Duodenal mucosa (tissue), 2 donors: Measurements from ENCODE around the gene PADI2.
A peak's percentile ranks its signal among the peaks of the same experiment; 100 is the strongest.

ENCODE experiments used
- H3K27ac ChIP-seq: one replicate; pipeline ENCODE4 v1.7.0; 2013; ENCODE audit warnings: low read depth, low read length
- H3K27me3 ChIP-seq, 2 donors: one replicate each; pipeline ENCODE4 v1.7.0; 2013; ENCODE audit warnings: low read length in 2 of 2, control low read depth in 1 of 2; ENCODE audit not compliant: insufficient read depth in 2 of 2, control insufficient read depth in 1 of 2
- H3K36me3 ChIP-seq, 2 donors: one replicate each; pipeline ENCODE4 v1.7.0; 2013; ENCODE audit warnings: low read length in 2 of 2, control low read depth in 1 of 2; ENCODE audit not compliant: insufficient read depth in 2 of 2, control insufficient read depth in 1 of 2
- H3K4me1 ChIP-seq, 2 donors: one replicate each; pipeline ENCODE4 v1.7.0; 2013; ENCODE audit warnings: low read length in 2 of 2, control low read depth in 1 of 2; ENCODE audit not compliant: insufficient read depth in 2 of 2, control insufficient read depth in 1 of 2
- H3K4me3 ChIP-seq, 2 donors: one replicate each; pipeline ENCODE4 v1.7.0; 2013; ENCODE audit warnings: low read length in 2 of 2, low read depth in 1 of 2
- H3K9ac ChIP-seq, 2 donors: one replicate each; pipeline ENCODE4 v1.7.0; 2013; ENCODE audit warnings: low read length in 2 of 2, low read depth in 1 of 2
- H3K9me3 ChIP-seq, 2 donors: one replicate each; pipeline ENCODE4 v1.7.0; 2013; ENCODE audit warnings: low read length in 2 of 2, control low read depth in 1 of 2; ENCODE audit not compliant: control insufficient read depth in 1 of 2

PADI2 gene

DNA sequence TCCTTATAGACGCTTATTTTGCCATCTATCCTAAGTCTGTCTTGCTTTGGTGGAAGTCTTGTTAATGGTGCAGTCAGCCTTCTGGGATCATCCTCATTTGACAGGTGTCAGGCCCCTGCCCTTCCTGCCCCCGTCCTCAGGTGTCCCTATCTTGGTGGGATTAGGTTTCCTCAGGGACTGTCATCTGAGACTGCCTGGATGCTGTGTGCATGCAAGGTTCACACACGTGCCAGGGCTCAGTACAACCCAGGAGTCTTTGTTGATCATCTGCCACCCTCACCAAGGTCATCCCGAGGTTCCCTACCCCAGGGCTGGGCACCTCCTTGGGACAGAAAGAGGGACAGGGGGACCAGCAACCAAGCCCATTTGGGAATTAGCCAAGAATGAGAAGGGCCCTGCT is 18.0 kb downstream of the PADI2 start:
- Histone ChIP-seq H3K4me3 (no peak overlapping the region), H3K9ac (no peak overlapping the region), H3K27ac (no peak overlapping the region), H3K9me3 (no peaks in the 10 kb centered on the region), H3K4me1 (peaks cover 7 to 10% of the 10 kb centered on the region in 2 donors), H3K27me3 (no peaks in the 10 kb centered on the region), H3K36me3 (no peaks in the 10 kb centered on the region)

DNA sequence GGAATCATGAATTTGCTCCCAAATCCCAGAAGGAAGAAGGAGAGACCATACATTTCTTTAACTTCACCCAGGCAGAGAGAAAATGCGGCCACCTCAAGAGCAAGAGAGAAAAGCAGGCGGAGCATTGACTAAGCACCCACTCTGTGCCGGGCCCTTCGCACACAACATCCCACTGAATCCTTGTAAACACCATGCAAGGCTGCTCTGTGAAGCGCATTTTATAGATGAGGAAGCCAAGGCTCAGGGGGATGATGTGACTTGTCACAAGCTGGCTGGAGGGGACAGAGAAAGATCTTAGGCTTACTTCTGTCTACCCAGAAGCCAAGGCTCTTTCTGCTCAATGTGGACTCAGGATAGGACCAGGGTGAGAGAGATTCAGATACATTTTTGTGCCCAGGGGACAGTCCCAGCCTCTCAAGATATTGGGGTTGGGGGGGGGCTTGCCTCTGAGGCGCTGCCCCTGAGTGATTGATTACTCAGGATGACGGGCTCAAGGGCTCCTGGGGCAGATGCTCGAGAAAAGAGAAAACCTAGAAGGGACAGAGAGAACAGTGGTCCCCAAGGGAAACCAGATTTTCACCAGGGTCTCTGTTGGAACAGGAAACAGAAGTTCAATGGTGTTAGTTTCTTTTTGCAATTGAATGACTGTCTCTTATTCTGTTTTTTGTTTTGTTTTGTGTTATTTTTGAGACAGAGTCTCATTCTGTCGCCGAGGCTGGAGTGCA is 19.5 kb downstream of the PADI2 start:
- no peak overlapping the region for H3K4me3 ChIP-seq
- H3K9ac ChIP-seq: no peak overlapping the region
- no peak overlapping the region for H3K27ac ChIP-seq

DNA sequence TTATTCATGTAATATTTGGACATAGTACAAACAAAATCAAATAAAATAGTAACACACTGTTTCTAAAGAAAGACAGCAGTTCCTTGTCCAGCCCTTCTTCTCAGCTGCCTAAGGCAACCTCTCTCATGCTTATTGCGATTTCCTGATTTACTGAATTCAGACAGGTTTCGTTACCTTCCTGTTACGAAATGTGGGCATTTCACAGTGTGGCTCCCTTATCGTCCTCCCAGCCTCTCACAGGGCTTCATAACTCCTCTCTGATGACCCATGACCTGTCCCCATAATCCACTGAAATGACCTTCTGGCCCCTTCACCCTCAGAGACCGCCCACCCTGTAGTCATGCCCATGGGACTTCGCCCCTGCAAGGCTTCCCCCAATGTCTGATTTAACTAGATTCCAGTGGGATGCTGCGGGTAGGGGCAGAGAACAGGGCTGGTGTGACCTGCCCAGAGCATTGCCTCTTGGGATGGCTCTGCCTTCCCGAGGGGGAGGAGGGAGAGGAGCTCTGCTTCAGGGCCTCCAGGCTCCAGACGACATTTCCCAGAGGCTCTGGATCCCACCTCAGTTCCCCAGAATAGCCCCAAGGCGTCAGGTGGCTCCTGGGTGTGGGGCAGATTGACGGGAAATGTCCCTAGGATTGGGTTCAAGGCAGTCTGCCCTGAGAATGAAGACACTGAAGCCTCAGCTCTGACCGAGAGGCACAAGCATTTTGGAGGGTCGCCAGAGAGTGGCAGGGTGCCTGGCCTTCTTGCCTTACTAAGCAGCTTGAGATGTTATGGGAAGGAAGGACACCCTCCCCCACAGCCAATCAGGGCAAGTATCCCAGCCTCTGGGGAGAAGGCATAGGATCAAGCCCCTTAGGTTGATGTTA is 20.6 kb downstream of the PADI2 start:
- Histone ChIP-seq H3K27me3 (no peaks in the 10 kb centered on the region), H3K4me3 (no peak overlapping the region), H3K9ac (no peak overlapping the region), H3K9me3 (no peaks in the 10 kb centered on the region), H3K4me1 (peaks cover 7 to 10% of the 10 kb centered on the region in 2 donors), H3K36me3 (no peaks in the 10 kb centered on the region), H3K27ac (peak overlapping the region; percentile 43)

More for the DNA sequence above, 19.5 kb downstream of the PADI2 start:
- H3K27me3 ChIP-seq: no peaks in the 10 kb centered on the region
- H3K36me3 ChIP-seq: no peaks in the 10 kb centered on the region
- H3K9me3 ChIP-seq: no peaks in the 10 kb centered on the region
- H3K4me1 ChIP-seq: peaks cover 7 to 10% of the 10 kb centered on the region in 2 donors

DNA sequence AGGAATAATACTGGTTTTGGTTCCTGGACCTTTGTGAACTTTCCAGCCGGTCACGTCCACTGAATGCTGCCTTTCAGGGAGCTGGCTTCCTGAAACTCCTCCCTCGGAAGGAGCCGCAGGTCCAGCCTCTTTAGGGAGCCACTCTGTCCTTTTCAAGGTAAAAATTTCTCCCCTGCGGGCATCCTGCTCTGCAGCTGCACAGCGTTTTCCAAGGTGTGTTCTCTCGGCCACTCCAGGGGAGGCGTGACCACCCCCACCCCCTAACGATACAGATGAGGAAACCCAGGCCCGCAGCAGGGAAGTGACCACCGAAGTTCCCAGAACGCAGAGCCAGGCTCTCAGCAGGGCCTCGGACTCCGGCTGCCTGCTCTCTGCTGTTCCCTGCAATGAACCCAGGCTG is 21.5 kb downstream of the PADI2 start:
- Histone ChIP-seq H3K9me3 (no peaks in the 10 kb centered on the region), H3K9ac (no peak overlapping the region), H3K36me3 (no peaks in the 10 kb centered on the region), H3K4me1 (peaks cover 7 to 10% of the 10 kb centered on the region in 2 donors), H3K27ac (no peak overlapping the region), H3K4me3 (no peak overlapping the region), H3K27me3 (no peaks in the 10 kb centered on the region)

DNA sequence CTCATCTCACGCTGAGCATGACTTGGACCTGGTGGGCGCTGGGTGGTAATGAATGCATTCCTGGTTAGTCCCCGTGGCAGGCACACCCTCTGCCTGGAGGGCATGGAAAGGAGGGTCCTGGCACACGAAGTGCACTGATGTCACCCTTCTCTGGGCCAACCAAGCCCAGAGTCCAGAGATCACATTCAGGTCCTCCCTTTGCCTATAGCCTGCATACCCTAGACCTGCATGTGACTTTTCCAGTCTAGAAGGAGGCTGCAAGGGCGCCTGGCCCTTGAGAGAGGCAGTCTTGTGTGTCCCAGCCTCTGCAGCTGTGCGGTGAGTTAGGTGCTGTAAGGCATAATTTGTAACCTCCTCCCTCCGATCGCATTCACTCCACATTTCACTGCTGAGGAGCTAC is 22.1 kb downstream of the PADI2 start:
- Histone ChIP-seq H3K4me1 (peaks cover 7 to 10% of the 10 kb centered on the region in 2 donors), H3K9me3 (no peaks in the 10 kb centered on the region), H3K4me3 (no peak overlapping the region), H3K36me3 (no peaks in the 10 kb centered on the region), H3K9ac (no peak overlapping the region), H3K27ac (no peak overlapping the region), H3K27me3 (no peaks in the 10 kb centered on the region)

DNA sequence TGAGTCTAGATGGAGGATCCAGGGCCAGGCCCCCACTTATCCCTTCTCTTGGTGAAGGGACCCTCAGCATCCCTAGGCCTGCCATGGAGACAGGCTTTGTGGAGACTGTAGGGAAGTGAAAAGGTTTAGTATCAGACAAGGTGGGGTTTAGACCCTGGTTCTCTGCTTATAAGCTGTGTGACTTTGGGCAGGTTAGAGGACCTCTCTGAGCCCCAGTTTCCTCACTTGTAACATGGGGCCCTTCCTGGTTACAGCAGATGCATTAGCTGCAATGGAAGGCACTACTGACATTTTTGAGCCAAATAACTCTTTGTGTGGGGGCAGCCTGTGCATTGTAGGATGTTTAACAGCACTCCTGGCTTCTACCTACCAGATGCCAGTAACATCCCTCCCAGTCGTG is 22.7 kb downstream of the PADI2 start:
- H3K4me1 ChIP-seq: peaks cover 7 to 10% of the 10 kb centered on the region in 2 donors

DNA sequence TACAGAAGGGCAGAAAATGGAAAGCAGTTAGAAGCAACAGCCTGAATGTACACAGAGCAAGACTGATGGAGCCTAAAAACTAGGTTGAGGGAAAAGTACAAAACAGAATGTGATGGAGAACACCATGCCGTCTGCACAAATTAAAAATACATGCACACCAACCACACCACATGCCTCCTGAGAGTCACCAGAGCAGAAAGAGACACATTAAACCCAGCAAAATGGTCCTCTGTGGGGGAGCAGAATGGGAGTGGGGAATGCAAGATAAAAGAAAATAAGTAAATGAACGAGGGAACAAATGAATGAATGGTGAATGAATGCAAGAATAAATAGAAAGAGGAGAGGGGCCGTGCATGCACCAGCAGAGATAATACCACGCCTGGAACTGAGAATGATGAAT is 24.1 kb downstream of the PADI2 start:
- Histone ChIP-seq H3K9ac (no peak overlapping the region), H3K4me1 (peaks cover 7 to 10% of the 10 kb centered on the region in 2 donors), H3K27me3 (no peaks in the 10 kb centered on the region)

More for the DNA sequence above, 22.7 kb downstream of the PADI2 start:
- Histone ChIP-seq H3K4me3 (no peak overlapping the region), H3K9me3 (no peaks in the 10 kb centered on the region), H3K36me3 (no peaks in the 10 kb centered on the region), H3K27me3 (no peaks in the 10 kb centered on the region), H3K9ac (no peak overlapping the region), H3K27ac (no peak overlapping the region)

DNA sequence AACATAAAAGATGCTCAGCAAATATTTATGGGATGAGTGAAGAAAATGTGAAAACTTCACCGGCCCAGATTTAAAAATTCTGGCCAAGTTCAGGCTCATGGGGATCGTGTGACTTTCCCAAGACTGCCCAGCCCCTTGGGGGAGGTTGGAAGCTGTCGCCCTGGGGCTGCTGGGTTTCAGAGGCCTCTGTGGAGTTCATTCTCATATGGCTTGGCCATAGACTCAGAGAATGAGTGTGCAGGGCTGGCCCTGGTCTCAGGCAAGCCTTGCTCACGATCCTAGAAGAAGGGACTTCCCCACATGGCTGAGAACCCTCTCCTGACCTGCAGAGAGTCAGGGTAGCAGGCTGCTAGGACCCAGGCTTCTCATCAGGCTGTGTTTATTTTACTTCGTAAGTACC is 24.6 kb downstream of the PADI2 start:
- Histone ChIP-seq H3K4me3 (no peak overlapping the region), H3K9me3 (no peaks in the 10 kb centered on the region), H3K4me1 (peaks cover 7 to 10% of the 10 kb centered on the region in 2 donors), H3K27me3 (no peaks in the 10 kb centered on the region), H3K27ac (no peak overlapping the region), H3K36me3 (no peaks in the 10 kb centered on the region), H3K9ac (no peak overlapping the region)

More for the DNA sequence above, 24.1 kb downstream of the PADI2 start:
- Histone ChIP-seq H3K4me3 (no peak overlapping the region), H3K36me3 (no peaks in the 10 kb centered on the region), H3K27ac (no peak overlapping the region), H3K9me3 (no peaks in the 10 kb centered on the region)

DNA sequence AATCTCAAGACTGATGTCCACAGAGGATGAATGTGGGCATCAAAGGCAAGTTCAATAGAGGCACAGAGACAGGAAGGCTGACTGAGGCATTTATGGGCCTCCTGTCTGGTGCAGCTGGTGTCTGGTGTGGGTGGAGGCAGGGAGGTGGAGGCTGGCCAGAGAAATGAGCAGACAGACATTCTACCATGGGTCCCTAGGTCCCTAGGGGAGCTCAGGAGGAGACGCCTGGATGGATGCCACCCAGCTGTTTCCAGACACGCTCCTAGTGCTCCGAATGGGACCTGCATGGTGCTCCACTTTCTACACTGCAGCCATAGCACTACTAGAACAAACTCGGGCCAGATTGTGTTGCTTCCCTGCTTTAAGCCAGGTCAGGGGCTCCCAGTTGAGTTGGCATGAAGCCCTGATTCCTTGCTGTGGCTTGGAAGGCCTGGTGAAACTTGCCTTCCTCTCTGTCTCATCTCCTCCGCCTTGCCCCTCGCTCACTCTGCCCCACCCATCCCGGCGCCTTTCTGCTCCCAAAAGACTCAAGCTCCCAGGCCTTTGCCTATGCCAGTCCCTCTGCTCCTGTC is 25.3 kb downstream of the PADI2 start:
- Histone ChIP-seq H3K4me3 (no peak overlapping the region), H3K36me3 (no peaks in the 10 kb centered on the region), H3K9ac (no peak overlapping the region), H3K27ac (no peak overlapping the region), H3K4me1 (peaks cover 7 to 10% of the 10 kb centered on the region in 2 donors), H3K27me3 (no peaks in the 10 kb centered on the region), H3K9me3 (no peaks in the 10 kb centered on the region)

DNA sequence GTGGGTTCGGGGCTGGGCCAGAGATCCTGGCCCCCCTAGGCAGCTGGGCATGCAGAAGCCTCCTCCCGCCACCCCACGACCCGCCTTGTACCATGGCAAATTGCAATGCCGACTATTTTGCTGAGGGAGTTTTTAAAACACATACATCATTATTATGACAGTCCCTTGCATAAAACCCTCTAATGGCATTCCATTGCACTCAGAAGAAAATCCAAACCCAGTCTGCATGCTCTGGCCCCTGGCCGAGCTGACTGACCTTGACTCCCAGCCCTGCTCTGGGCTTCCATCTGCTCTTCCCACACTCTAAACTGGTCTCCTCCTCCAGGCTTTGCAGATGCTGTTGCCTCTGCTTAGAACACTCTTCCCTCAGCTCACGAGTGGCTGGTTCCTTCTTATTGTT is 28.0 kb downstream of the PADI2 start:
- H3K27ac ChIP-seq: no peak overlapping the region

More for the DNA sequence above, 28.0 kb downstream of the PADI2 start:
- H3K4me3 ChIP-seq: no peak overlapping the region
- H3K36me3 ChIP-seq: no peaks in the 10 kb centered on the region
- H3K27me3 ChIP-seq: no peaks in the 10 kb centered on the region
- H3K9ac ChIP-seq: no peak overlapping the region
- H3K4me1 ChIP-seq: no peaks in the 10 kb centered on the region
- H3K9me3 ChIP-seq: no peaks in the 10 kb centered on the region
